ENCODE results near the gene SETD2. TPM values are rescaled to one million over a fixed set of nuclear protein-coding genes. Genes with fewer than 3 reads are reported as not detected.
"Not testable (repeated sequence)": the region's sequence is repeated elsewhere in the genome, so short reads cannot be mapped to it uniquely, and the experiment has no call there.

Gene SETD2
- total RNA-seq, 1 experiment from 2014 or later: 60.8 TPM

DNA sequence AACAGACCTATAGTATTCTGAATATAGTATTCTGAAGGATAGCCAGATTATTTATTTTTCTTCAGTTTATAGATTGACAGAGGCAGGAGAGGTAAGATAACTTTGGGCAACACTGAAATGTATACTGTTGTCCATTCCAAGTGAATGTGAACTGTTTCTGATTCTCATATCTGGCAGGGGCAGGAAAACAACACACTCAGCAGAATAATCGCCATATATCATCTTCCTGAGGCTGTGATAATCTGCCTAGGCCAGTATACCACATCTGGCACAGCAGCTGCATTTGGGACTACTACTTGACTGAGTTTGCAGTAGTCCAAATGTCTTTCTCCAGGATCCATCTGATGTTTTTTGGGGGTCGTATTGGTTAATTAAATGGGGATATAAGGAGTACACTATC, 22.4 kb upstream of the SETD2 start:
- H2BK5ac ChIP-seq (ENCODE audit: insufficient read length, low read length): no peak overlapping the region
- H3T11ph ChIP-seq (ENCODE audit: low read length): no peak overlapping the region
- no peak overlapping the region for H3K18ac ChIP-seq (ENCODE audit: insufficient read length, low read depth, low read length)
- H3K4me2 ChIP-seq (ENCODE audit: insufficient read depth, insufficient read length, low read length): no peak overlapping the region
- Mint-ChIP-seq H3K27me3 (ENCODE audit: low read depth) (no peaks in the 10 kb centered on the region), H3K9me3 (no peaks in the 10 kb centered on the region), H3K4me3 (no peak overlapping the region), H3K4me1 (no peaks in the 10 kb centered on the region), H3K36me3 (ENCODE audit: insufficient read depth in 1 of 3, low read depth in 3 of 3) (peaks cover 0 to 7% (median 4%) of the 10 kb centered on the region in 3 experiments; a peak in 2 of 7 replicates), H3K27ac (no peak overlapping the region)
- no peaks in the 10 kb centered on the region for H4K20me1 ChIP-seq (ENCODE audit: control insufficient read depth, insufficient read depth, insufficient read length)
- H2AFZ ChIP-seq (ENCODE audit: low read length): no peak overlapping the region
- H3K9ac ChIP-seq (ENCODE audit: extremely low read depth, insufficient read length, low read length): no peak overlapping the region
- no peak overlapping the region for H3K27ac ChIP-seq (ENCODE audit: insufficient read length, low read depth, low read length)
- H2BK12ac ChIP-seq (ENCODE audit: insufficient read length, low read depth, low read length): no peak overlapping the region
- no peaks in the 10 kb centered on the region for H3K9me3 ChIP-seq (ENCODE audit: control insufficient read depth, low read depth, low read length)
- TF ChIP-seq, protein P1, sequence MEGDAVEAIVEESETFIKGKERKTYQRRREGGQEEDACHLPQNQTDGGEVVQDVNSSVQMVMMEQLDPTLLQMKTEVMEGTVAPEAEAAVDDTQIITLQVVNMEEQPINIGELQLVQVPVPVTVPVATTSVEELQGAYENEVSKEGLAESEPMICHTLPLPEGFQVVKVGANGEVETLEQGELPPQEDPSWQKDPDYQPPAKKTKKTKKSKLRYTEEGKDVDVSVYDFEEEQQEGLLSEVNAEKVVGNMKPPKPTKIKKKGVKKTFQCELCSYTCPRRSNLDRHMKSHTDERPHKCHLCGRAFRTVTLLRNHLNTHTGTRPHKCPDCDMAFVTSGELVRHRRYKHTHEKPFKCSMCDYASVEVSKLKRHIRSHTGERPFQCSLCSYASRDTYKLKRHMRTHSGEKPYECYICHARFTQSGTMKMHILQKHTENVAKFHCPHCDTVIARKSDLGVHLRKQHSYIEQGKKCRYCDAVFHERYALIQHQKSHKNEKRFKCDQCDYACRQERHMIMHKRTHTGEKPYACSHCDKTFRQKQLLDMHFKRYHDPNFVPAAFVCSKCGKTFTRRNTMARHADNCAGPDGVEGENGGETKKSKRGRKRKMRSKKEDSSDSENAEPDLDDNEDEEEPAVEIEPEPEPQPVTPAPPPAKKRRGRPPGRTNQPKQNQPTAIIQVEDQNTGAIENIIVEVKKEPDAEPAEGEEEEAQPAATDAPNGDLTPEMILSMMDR (conservative IDR thresholded peaks at IDR 0.05): no peak
- no peak overlapping the region for H4K8ac ChIP-seq (replicated peaks; ENCODE audit: insufficient read length, low read depth, low read length)
- H3K4me1 ChIP-seq (ENCODE audit: insufficient read depth, low read length): no peaks in the 10 kb centered on the region
- no peaks in the 10 kb centered on the region for H3K23me2 ChIP-seq (ENCODE audit: insufficient read length, low read depth, low read length, poor library complexity, severe bottlenecking)
- no peak overlapping the region for H2BK15ac ChIP-seq (ENCODE audit: low read depth, low read length)
- no CpG with 5 or more reads among the region's 2 CpGs for WGBS (ENCODE audit: extremely low coverage, insufficient read length, low lambda C conversion rate)
- DNase-seq: no peak
- H3K4ac ChIP-seq (ENCODE audit: low read depth, low read length): no peak overlapping the region
- H3K27me3 ChIP-seq (ENCODE audit: insufficient read depth, low read length): no peaks in the 10 kb centered on the region
- H4K91ac ChIP-seq (ENCODE audit: insufficient read length, low read depth, low read length): no peak overlapping the region
- H3K14ac ChIP-seq (ENCODE audit: insufficient read depth, low read length): no peak overlapping the region
- H2BK120ac ChIP-seq (ENCODE audit: low read depth, low read length, poor library complexity, severe bottlenecking): no peak overlapping the region
- no peak overlapping the region for H3K23ac ChIP-seq (ENCODE audit: insufficient read length, low read depth, low read length)
- H4K5ac ChIP-seq (ENCODE audit: insufficient read length, low read depth, low read length): no peak overlapping the region
- no peak overlapping the region for H2AK5ac ChIP-seq (ENCODE audit: insufficient read length, low read length)
- no peaks in the 10 kb centered on the region for H3K79me1 ChIP-seq (ENCODE audit: insufficient read depth, low read depth, low read length, poor library complexity, severe bottlenecking)
- H2BK20ac ChIP-seq (ENCODE audit: low read depth, low read length, poor library complexity, severe bottlenecking): no peak overlapping the region
- no peaks in the 10 kb centered on the region for H3K79me2 ChIP-seq (ENCODE audit: insufficient read depth, low read length)
- H3K56ac ChIP-seq (ENCODE audit: insufficient read length, low read depth, low read length): no peak overlapping the region

DNA sequence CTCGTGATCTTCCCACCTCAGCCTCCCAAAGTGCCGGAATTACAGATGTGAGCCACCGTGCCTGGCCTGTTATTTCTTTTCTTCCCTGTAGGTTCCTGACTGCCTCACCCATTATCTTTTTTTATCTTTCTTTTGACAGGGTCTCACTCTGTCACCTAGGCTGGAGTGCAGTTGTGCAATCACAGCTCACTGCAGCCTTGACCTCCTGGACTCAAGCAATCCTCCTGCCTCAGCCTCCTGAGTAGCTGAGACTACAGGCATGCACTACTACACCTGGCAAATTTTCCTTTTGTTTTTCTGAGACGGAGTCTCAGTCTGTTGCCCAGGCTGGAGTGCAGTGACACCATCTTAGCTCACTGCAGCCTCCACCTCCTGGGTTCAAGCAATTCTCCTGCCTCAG, 17.8 kb upstream of the SETD2 start:
- H3K27ac Mint-ChIP-seq; H3K79me1 ChIP-seq (ENCODE audit: insufficient read depth, low read depth, low read length, poor library complexity, severe bottlenecking); DNase-seq; H3K27ac ChIP-seq (ENCODE audit: insufficient read length, low read depth, low read length); H3K56ac ChIP-seq (ENCODE audit: insufficient read length, low read depth, low read length); H4K5ac ChIP-seq (ENCODE audit: insufficient read length, low read depth, low read length); H3K4ac ChIP-seq (ENCODE audit: low read depth, low read length); H3K23me2 ChIP-seq (ENCODE audit: insufficient read length, low read depth, low read length, poor library complexity, severe bottlenecking); H4K91ac ChIP-seq (ENCODE audit: insufficient read length, low read depth, low read length); H3K4me3 Mint-ChIP-seq; H2BK20ac ChIP-seq (ENCODE audit: low read depth, low read length, poor library complexity, severe bottlenecking); H2BK12ac ChIP-seq (ENCODE audit: insufficient read length, low read depth, low read length); H2BK5ac ChIP-seq (ENCODE audit: insufficient read length, low read length); H3K4me2 ChIP-seq (ENCODE audit: insufficient read depth, insufficient read length, low read length); H2AFZ ChIP-seq (ENCODE audit: low read length); H4K20me1 ChIP-seq (ENCODE audit: control insufficient read depth, insufficient read depth, insufficient read length); H3K79me2 ChIP-seq (ENCODE audit: insufficient read depth, low read length); H3T11ph ChIP-seq (ENCODE audit: low read length); H2AK5ac ChIP-seq (ENCODE audit: insufficient read length, low read length); H3K9me3 ChIP-seq (ENCODE audit: control insufficient read depth, low read depth, low read length); H3K4me1 Mint-ChIP-seq; H3K27me3 Mint-ChIP-seq (ENCODE audit: low read depth); H4K8ac ChIP-seq (replicated peaks; ENCODE audit: insufficient read length, low read depth, low read length); H3K9me3 Mint-ChIP-seq; H3K27me3 ChIP-seq (ENCODE audit: insufficient read depth, low read length); H3K4me1 ChIP-seq (ENCODE audit: insufficient read depth, low read length); H2BK15ac ChIP-seq (ENCODE audit: low read depth, low read length); H3K9ac ChIP-seq (ENCODE audit: extremely low read depth, insufficient read length, low read length); H3K18ac ChIP-seq (ENCODE audit: insufficient read length, low read depth, low read length); H3K23ac ChIP-seq (ENCODE audit: insufficient read length, low read depth, low read length); H2BK120ac ChIP-seq (ENCODE audit: low read depth, low read length, poor library complexity, severe bottlenecking); H3K14ac ChIP-seq (ENCODE audit: insufficient read depth, low read length): not testable (repeated sequence)
- no CpG with 5 or more reads among the region's 4 CpGs for WGBS (ENCODE audit: extremely low coverage, insufficient read length, low lambda C conversion rate)
- H3K36me3 Mint-ChIP-seq (ENCODE audit: insufficient read depth in 1 of 3, low read depth in 3 of 3): peaks cover 7 to 17% (median 14%) of the 10 kb centered on the region in 3 experiments; a peak in 6 of 7 replicates

All from H9 (cell line).